ENCODE measurements around the gene SMIM24.

The SMIM24 gene

DNA sequence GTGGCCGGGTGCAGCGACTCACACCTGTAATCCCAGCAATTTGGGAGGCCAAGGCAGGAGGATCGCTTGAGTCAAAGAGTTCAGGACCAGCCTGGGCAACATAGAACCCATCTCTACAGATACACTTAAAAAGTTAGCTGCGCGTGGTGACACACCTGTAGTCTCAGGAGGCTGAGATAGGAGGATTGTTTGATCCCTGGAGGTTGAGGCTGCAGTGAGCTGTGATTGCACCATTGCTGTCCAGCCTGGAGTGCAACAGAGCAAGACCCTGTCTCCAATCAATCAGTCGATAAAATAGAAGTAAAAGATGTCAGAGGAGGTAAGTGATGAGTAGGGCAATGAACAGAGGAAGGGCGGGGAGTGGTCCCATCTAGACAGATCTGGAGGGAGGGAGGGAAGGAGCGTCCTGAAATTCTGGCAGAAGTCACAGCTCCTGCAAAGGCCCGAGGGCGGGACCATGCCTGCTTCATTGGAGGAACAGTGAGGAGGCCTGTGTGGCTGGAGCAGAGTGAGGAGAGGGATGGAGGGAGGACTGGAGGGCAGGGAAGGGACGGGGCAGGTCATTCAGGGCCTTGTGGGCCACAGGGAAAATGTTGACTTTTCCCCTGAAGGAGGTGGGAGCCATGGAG, 9.7 kb downstream of the SMIM24 start:
- DNase-seq, result no peak

DNA sequence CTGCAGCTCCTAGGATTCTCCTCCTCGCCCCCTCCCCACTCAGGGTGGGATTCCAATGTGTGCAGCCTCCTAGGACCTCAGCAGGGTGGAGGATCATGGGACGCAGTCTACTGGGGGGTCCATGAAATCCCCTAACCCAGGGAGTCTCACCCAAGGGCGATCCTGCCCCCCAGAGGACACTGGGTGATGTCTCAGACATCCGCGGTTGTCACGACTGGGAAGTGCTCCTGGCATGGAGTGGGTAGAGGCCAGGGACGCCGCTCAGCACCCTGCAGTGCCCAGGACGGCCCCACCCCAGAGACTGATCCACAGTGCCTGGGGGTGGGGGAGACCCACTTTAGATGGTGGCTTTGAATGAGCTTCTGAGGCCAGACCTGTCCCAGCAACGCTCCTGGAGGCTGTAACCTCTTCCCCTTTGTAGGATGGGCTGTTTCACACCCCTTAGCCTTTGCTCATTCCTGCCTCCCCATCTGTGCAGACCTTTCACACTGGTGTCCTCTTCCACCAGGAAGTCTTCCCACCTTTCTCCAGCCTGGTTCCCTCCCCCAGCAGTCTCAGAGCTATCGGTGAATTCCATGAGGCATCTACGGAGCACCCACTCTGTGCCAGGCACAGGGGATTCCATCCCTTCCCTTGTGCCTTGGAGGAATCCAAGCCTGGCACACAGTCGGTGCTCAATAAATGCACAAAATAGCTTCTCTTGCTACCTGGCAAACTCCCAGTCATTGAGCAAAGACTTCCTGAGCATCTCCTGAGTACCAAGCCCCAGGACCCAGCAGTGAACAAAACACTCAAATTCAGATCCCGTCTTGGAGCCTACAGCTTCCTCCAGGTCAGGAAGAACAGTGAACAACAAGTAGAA, 10.5 kb downstream of the SMIM24 start:
- DNase-seq, result no peak

DNA sequence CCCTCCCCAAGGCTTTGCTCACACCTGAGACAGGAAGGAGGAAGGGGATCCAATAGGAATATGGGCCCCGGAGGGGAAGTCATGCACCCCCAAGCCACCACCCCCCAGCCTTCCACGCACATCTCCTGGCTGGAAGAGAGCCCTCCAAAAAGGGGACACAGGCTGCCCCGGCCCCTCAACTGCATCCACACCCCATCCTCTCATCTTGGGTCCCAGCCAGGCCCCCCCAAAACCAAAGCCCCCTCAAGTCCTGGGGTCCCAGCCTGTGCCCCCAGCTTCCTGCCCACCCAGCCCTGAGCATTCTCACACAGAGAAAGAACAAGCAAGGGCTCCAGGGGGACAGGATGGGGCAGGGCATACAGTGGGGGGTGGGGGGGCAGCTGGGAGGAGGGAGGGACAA, 12.1 kb downstream of the SMIM24 start:
- DNase-seq, result no peak

DNA sequence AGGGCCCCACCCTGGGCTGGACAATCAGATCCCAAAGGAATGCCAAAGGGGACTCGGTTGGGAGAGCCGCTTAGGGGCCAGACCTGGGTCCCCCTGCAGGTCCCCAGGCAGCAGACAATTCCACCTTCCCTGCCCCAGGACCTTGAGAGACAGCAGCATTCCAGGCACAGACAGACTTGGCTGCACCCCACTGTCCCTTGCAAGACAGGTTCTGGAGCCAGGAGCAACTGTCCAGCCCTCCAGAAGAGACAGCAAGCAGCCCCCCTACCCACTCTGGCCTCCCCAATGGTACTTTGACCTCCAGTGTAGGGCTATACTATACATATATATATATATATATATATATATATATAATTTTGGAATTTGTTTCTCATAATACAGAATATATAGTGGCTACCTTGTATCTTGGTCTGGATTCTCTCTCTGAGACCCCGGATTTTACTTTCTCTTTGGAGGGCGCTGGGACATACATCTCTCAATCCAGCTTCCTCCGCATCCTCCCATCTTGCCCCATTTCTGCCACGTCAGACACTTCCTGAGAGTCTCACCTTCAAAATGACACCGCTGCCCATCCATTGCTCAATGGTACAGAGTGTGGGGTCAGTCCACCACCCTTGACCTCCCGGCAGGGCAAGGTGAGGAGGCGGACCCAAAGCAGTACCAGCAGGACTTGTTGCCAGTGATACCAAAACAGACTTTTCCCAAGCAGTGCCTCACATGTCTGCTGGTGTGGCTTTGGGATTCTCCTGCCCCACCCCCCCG, 12.7 kb downstream of the SMIM24 start:
- no peak for DNase-seq

DNA sequence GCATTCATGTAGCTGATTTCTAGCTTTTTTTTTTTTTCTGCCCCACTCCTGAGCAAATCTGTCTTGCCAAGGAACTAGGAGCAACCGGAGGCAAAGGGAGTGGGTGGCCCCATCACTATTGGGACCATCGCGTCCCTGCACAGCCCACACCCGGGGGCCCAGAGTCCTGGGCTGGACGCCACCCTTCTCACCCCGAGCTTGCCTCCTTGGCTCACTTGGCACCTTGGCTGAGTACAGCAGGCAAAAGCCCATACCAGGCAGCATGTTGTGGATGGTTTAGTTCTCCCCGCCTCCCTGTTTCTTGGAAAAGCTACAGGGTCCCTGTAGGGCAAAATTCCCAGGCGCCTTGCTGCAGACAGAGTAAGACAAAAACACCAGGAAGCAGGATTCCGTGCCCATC, 13.7 kb downstream of the SMIM24 start:
- DNase-seq, result no peak

DNA sequence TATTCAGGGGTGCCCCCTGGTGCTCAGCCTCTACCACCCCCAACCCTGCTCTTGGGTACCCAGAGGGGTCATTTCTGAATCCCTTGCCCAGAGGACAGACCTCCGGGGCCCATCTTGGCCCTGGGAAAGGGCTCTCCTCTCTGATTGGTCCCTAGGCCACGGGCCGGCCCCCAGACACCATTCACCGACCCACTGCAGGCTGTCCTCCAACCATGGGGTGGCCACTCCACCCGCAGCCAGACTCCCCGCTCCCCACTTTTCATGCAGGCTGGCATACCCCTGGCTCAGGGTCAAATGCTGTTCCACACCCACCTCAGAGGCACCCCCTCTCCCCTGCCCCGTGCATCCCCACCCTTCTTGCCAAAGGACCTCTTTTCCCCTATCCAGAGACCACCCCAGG, 14.8 kb downstream of the SMIM24 start:
- DNase-seq, result no peak

DNA sequence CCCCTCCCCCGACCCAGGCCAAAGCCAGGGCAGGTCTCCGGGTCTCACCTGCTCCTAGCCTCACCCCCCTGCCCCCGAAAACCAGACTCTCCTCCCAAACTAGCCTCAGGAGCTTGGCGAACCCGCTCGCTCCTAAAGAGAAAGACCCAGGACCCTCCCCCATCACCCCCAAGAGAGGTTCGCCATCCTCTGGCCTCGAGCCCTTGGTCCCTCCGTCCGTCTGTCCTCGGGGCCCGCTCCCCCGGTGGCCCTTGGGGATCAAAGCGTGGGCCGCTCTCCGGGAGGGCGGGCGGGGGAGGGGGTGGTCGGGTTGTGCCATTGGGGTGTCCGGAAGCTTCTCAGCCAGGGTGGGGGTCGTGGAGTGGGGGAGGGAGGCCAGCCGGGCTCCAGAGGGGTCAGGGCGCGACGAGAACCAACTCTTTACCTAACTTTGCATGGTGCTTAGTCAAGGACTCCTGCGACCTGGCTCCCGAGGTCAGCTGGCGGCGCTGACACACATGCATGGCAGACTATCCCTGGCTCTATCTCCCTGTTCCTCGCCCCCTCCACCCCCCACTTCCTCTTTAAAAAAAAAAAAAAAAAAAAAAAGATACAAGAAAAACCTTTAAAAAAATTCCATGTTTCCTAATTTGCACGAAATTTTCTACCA, 15.6 kb downstream of the SMIM24 start:
- no peak for DNase-seq

DNA sequence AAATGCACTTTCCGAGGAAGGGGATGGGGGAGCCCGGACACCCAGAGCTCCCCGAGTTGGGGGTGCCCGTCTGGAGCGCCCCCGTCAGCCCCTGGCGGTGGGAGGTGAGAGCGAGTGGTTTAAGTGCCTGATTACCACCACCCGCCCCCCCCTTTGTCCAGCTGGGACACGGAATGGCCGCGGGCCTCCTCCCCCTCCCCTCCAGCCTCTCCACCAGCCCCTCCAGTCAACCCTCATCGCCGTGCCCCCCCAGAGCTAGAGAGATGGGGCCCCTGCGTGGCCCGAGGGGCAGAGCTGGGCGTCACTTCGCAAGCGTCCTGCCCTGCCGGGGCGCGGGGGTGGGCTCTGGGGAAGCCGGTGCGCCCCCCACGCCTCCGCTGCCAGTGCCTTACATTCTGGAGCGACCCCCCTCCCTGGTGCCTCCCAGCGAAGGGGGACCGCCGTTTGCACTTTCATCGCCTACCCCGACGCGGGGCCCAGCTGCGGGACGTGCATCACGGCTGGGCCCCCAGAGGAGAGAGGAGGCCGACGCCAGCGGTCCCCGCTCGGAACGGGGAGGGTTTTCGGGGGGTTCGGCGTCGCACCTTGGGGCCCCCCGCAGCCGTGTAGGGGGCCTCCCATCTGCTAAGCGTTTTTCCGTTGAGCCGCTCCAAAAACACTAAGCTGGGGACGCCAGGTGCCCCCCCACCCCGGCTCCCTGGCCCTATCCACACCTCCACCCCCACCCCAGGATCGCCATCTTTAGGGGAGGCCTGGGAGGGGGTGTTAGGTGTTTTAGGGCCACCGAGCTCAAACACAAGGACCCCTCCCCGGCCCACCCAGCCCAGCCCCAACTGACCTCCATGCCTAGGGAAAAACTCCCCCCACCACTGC, 16.4 kb downstream of the SMIM24 start:
- no peak for DNase-seq

DNA sequence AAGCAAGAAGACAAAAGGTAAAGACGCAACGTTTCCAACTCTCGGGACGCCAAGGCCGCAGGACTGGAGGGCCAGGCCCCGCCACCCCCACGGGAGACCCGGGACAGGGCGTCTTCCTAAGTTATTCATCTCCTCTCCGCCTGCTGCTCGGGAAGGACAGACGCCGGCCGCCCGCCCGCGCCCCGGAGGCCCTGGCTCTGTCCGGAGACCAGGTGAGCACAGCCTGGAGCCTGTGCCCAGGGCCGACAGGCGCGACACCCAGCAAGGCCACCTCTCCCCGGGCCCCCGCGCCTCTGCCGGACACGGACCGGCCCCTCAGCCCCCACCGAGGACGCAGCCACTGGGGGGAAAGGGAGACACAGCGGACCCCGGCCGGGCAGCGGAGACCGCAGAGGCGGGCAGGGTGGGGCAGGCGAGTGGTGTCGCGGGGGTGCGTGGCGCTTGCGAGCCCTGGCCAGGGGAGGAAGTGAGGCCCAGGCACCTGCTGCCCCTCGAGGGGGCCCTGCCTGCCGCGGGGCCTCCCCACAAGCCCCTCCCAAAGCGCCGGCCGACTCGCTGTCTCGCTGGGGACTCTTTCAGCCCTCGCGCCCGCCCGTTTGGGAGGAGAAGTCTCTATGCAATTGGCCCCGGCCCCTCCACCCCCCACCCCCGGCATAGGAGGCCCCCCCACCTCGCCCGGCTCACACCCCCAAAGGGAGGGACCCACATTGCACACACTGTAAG, 17.2 kb downstream of the SMIM24 start:
- no peak for DNase-seq

DNA sequence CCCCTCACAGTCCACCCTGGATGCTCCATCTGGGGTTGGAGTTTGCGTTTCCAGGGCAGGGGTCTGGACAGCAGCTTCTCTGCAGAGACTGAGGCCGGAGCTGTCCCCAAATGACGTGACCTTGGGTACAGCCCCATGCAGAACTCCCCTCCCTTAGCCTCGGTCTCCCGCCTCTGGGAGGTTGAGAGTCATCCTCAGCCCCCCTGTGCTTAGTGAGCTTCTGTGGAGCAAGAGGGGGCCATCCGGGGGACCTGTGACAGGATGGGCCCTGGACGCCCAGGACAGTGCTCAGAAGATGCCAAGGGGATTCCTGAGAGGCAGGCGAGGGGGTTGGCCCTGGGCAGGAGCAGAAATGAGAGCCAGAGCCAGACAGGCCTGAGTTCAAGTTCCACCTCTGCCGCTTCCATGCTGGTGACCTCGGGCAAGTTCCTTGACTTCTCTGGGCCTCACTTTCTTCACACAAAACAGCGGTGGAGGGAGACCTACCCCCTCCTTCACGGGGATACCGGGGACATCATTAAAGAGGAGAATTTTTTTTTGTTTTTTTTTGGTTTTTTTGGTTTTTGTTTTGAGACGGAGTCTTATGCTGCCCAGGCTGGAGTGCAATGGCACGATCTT, 20.3 kb downstream of the SMIM24 start:
- no peak for DNase-seq

DNA sequence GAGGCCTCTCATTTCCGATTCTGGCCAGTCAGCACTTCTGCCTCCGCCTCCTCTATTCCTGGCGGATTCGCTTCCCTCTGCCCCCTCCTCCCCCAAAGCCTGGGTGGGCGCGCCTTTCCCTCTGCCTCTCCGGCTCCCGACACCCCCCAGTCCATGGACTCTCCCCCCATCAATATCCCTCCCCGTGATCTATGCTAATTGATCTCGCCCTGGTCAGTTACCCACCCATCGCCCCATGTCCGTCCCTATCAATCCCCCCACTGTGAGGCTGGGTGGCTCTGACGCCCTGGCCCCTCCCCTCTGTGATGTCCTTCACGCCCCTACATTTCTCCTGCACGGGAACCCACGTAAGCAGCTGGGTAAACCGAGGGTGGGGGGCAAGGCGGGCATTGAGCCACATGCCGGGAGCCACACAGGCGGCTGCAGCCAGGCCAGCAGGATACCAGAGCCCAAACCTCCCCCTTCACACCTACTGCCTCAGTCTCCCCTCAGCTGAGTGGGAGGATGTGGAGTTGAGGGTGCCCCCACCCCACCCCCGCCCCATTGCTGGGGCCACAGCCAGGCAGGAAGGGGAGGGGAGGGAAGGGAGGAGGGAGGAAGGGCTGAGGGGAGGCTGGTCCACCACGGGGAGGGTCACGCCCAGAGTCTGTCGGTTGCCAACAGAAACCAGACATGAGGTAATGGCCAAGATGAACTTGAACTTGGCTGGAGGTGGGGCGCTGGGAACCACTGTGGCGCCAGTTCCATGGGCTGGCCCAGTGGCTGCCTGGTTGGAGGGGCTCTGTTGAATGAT, 21.0 kb downstream of the SMIM24 start:
- DNase-seq, result no peak

DNA sequence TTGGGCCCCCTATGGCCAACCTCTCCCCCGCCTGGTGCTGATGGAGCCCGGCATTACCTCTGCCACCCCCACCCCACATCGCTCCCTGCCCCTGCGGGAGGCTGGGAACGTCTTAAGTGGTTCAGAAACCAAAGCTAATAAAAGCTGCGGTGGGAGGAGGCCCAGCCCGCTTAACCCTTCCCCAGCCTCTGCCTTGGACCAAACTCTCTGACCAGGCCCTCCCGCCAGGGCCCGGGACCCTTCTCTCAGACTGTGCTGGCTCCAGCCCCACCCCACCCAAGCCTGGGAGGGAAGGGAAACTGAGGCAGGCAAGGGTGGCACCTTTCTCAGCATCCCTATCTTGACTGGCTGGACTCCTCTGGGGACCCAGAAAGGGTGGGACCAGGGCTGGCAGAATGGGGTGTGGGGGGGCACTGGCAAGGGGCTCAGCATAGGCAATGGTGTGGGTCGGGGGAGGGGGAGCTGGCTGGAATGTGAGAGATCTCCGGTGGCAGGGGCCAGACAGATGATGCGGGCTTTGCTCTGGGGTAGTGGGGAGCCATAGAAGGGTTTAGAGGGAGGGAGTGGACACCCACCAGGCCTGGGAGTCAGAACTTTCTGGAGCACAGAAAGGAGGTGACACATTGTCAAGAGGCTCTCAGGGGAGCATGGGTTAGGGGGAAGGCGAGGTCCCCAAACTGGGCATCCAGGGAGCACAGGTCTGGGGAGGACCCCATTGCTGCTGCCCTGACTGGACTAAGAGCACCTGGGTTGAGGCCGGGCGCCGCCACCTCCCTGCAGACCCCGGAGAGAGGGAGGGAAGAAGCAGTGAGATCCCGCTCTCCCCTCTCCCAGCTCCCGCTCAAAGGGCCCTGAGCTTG, 21.9 kb downstream of the SMIM24 start:
- no peak for DNase-seq

DNA sequence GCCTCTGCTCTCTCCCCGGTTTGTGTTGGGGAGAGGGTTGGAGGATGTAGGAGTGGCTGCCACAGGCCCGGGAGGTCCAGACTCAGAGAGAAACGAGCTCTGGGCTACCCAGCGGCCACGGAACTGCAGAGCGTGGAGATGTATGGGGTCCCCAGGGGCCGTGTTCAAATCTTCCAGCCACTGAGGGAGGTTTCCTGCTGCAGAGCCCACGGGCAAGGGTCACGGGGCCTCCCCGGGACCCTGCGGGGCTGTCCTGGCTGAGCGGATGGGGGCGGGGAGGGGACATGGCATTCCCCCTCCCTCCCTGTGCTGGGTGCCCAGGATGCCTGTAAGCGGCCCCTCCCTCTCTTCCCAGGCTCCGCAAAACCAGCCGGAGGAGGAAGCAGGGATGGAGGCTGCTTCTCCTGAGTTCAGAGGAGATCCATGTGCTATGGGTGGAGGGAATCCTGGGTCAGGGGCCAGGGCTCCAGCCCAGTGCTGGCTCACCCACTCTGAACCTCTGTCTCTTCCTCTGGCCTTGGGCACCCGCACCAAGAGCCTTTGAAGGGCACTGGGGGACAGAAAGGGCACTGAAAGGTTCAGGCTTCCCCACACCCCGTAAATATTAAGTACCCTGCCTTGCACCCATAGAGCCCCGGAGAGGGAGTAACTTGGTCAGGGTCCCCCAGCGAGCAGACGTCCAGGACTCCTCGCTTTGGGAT, 22.6 kb downstream of the SMIM24 start:
- DNase-seq, result no peak

DNA sequence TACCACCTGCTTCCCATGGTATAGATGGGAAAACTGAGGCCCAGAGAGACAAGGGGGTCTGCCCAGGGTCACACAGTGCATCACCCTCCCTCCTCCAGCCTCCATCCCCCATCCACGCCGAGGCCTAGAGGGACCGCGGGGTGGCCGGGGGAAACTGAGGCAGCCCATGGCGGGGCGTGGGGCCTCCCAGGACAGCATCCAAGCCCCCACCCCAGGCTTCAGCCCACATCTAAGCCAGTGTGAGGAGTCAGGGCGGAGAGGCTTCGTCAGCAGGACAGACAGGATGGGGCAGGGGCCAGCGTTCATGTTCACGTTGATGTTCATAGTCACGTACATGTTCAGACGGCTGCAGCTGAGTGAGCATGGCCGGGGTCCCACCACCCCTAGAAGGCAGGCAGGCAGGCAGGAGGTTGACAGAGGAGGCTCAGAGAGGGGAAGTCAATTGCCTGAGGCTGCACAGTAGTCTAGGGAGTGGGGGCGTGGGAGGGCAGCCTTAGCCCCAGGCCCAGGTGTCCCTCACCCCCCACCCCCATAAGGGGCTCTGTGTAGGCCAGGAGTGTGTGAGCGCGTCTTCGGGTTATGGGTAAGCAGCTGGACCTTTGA, 23.3 kb downstream of the SMIM24 start:
- no peak for DNase-seq

DNA sequence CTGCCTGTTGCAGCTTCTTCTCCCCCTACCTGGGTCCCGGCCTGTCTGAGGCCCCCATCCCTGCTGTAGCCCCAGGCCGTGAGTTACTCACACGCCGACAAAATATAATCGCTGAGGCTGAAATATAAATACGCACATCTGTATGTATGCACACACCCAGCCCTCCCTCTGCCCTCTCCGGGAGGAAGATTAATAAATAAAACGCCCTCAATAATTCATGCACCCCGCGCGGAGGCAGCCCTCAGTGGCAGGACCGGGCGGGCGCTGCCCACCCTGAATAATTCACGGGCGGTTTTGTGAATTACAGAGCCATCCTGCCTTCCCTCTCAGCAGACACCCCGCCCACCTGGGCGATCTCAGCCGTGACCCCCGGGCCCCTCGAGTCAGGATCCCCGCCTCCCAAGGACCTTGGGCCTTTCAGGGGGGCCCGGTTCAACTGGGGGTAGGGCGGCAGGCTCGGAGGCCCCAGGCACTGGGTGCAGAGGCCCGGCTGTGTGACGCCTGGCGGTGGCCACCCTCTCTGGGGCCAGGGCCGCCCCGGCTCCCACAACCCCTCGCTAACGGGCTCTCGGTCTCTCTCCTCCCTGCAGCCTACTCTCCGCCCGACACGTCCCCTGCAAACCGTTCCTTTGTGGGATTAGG, 24.2 kb downstream of the SMIM24 start:
- no peak for DNase-seq

DNA sequence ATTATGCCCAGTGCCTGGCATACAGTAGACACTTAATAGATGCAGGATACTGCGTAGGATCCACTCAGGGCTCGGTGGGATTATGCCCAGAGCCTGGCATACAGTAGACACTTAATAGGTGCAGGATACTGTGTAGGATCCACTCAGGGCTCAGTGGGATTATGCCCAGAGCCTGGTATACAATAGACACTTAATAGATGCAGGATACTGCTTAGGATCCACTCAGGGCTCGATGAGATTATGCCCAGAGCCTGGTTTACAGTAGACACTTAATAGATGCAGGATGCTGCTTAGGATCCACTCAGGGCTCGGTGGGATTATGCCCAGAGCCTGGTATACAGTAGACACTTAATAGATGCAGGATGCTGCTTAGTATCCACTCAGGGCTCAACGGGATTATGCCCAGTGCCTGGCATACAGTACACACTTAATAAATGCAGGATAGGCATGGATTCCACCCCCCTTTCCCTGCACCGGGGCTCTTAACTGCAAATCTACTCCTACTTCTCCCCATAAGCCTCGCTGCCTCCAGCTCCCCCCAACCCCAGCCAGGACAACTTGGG, 24.9 kb downstream of the SMIM24 start:
- DNase-seq, result no peak
